DOHH2 (cell line): Measurements from ENCODE around the gene TFCP2.
A peak's percentile ranks its signal among the peaks of the same experiment; 100 is the strongest.

Experiments
- H3F3A ChIP-seq: fragments of 200-600 bp; sonication (generic), shearing (Covaris generic); 2 replicates; pipeline ENCODE4 v1.6.0; 2016; ENCODE audit warnings: antibody characterized with exemption, mild to moderate bottlenecking; ENCODE audit not compliant: control insufficient read depth, insufficient read depth
- H3K27ac ChIP-seq: fragments of 200-600 bp; sonication (generic); 2 replicates; pipeline ENCODE4 v1.5.1; 2014; ENCODE audit warnings: low read depth, mild to moderate bottlenecking, low read length, moderate library complexity
- H3K27me3 ChIP-seq: fragments of 200-600 bp; sonication (generic); 2 replicates; pipeline ENCODE4 v1.6.1; 2014; ENCODE audit warnings: mild to moderate bottlenecking, low read length, mixed read lengths; ENCODE audit not compliant: control insufficient read depth
- H3K36me3 ChIP-seq: fragments of 200-600 bp; sonication (generic); 2 replicates; pipeline ENCODE4 v1.6.1; 2014; ENCODE audit warnings: mild to moderate bottlenecking, low read length, moderate library complexity, mixed read lengths; ENCODE audit not compliant: control insufficient read depth
- H3K4me1 ChIP-seq: fragments of 200-600 bp; sonication (generic); 2 replicates; pipeline ENCODE4 v1.6.1; 2014; ENCODE audit warnings: mild to moderate bottlenecking, low read length, mixed read lengths; ENCODE audit not compliant: control insufficient read depth
- H3K4me2 ChIP-seq: fragments of 200-600 bp; sonication (generic); 2 replicates; pipeline ENCODE4 v1.6.0; 2014; ENCODE audit warnings: mild to moderate bottlenecking, low read length, moderate library complexity
- H3K4me3 ChIP-seq: fragments of 200-600 bp; sonication (generic); 2 replicates; pipeline ENCODE4 v1.5.1; 2014; ENCODE audit warnings: mild to moderate bottlenecking, low read length, mixed read lengths
- H3K79me2 ChIP-seq: fragments of 200-600 bp; sonication (generic); 2 replicates; pipeline ENCODE4 v1.6.1; 2014; ENCODE audit warnings: mild to moderate bottlenecking, low read length, mixed read lengths; ENCODE audit not compliant: control insufficient read depth
- H3K9me2 ChIP-seq: fragments of 200-600 bp; sonication (generic); replicated peaks from 2 replicates; pipeline ENCODE4 v1.6.1; 2014; ENCODE audit warnings: mild to moderate bottlenecking, low read length, mixed read lengths; ENCODE audit not compliant: control insufficient read depth
- H3K9me3 ChIP-seq: fragments of 200-600 bp; sonication (generic); 2 replicates; pipeline ENCODE4 v1.6.1; 2014; ENCODE audit warnings: antibody characterized with exemption, low read length, mixed read lengths; ENCODE audit not compliant: control insufficient read depth, insufficient read depth
- H4K20me1 ChIP-seq: fragments of 200-600 bp; sonication (generic); 2 replicates; pipeline ENCODE4 v1.6.0; 2014; ENCODE audit warnings: low read depth, mild to moderate bottlenecking, antibody characterized with exemption, low read length, moderate library complexity; ENCODE audit not compliant: control insufficient read depth, insufficient read depth
- EZH2phosphoT487 ChIP-seq: fragments of 200-600 bp; sonication (generic); IDR thresholded peaks from 2 replicates; pipeline ENCODE4 v1.6.1; 2017; ENCODE audit warnings: borderline replicate concordance, mild to moderate bottlenecking, antibody characterized with exemption, low read length, moderate library complexity, mixed read lengths
- TF ChIP-seq, protein P1 (sequence below): fragments of 200-600 bp; sonication (generic); IDR thresholded peaks from one replicate; pipeline ENCODE4 v1.5.1; 2014; ENCODE audit warnings: antibody characterized with exemption, mild to moderate bottlenecking, low read depth, low read length; ENCODE audit not compliant: poor library complexity, severe bottlenecking

TFCP2 gene

GRCh38 chr12:51086933-51087332, 86.0 kb downstream of the TFCP2 start:
- TF ChIP-seq EZH2phosphoT487, result no peak
- TF ChIP-seq, protein P1, sequence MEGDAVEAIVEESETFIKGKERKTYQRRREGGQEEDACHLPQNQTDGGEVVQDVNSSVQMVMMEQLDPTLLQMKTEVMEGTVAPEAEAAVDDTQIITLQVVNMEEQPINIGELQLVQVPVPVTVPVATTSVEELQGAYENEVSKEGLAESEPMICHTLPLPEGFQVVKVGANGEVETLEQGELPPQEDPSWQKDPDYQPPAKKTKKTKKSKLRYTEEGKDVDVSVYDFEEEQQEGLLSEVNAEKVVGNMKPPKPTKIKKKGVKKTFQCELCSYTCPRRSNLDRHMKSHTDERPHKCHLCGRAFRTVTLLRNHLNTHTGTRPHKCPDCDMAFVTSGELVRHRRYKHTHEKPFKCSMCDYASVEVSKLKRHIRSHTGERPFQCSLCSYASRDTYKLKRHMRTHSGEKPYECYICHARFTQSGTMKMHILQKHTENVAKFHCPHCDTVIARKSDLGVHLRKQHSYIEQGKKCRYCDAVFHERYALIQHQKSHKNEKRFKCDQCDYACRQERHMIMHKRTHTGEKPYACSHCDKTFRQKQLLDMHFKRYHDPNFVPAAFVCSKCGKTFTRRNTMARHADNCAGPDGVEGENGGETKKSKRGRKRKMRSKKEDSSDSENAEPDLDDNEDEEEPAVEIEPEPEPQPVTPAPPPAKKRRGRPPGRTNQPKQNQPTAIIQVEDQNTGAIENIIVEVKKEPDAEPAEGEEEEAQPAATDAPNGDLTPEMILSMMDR, result no peak
- no peaks in the 10 kb centered on the region for H3K27me3 ChIP-seq
- H3K9me3 ChIP-seq, result no peaks in the 10 kb centered on the region
- H3F3A ChIP-seq, result no peaks in the 10 kb centered on the region
- no peak overlapping the region for H3K27ac ChIP-seq
- no peaks in the 10 kb centered on the region for H3K36me3 ChIP-seq
- H4K20me1 ChIP-seq, result no peaks in the 10 kb centered on the region
- H3K4me2 ChIP-seq, result no peak overlapping the region
- H3K79me2 ChIP-seq, result peaks cover 8% of the 10 kb centered on the region; the same call in 1 of the 2 replicates
- no peak overlapping the region for H3K4me3 ChIP-seq
- peaks cover 14% of the 10 kb centered on the region for H3K4me1 ChIP-seq
- no peaks in the 10 kb centered on the region for H3K9me2 ChIP-seq

GRCh38 chr12:51085757-51086156, 87.2 kb downstream of the TFCP2 start:
- no peaks in the 10 kb centered on the region for H3F3A ChIP-seq
- H3K4me2 ChIP-seq, result no peak overlapping the region
- TF ChIP-seq, protein P1, result no peak
- no peak for TF ChIP-seq EZH2phosphoT487

DNA sequence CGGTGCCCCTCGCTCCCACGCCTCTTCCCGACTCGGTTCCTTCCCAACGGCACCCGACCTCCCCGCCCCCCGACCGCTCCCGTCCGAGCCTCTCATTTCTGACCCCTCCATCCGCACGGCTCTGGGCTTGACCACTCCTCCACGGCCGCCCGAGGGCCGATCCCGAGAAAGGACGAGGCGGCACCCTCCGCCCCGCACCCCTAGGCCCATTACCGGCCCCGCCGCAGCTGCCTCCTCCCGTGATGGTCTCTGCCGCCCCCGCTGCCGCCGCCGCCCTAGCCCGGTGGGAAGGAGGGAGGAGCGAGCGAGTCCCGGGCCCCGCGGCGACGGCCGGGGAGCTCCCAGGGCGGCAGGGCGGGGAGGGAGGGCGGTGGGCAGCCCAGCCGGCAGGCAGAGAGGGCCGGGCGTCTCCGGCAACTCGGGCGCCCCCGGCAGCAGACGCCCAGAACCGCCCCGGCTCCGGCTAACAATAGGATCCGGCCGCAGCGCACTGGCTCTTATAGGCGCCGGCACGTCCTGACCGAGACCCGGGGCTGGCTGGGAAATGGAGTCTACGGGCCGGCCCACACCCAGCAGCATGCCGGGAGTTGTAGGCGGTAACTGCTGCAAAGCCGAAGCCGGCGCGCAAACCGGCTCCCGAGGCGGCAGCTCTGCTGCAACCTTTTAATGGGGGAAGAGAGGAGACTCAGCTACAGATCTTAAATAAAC, 89.7 kb downstream of the TFCP2 start, which contains the start of gene CSRNP2:
CSRNP2 (minus strand) TSS at position 471 of the 708 bp plus-strand sequence. CDS start 7,035 bp downstream, outside the sequence.
- H3K4me1 ChIP-seq, result peaks cover 17% of the 10 kb centered on the region
- no peak within 1 kb of the TSS for H3K27ac ChIP-seq
- TF ChIP-seq, protein P1, result no peak
- peak; percentile 39; the same call in 1 of the 2 replicates for TF ChIP-seq EZH2phosphoT487
- H3K36me3 ChIP-seq, result no peaks in the 10 kb centered on the region
- H3K4me2 ChIP-seq, result peak within 1 kb of the TSS; percentile 98
- no peaks in the 10 kb centered on the region for H4K20me1 ChIP-seq
- H3K79me2 ChIP-seq, result peaks cover 12% of the 10 kb centered on the region; the same call in 1 of the 2 replicates
- no peaks in the 10 kb centered on the region for H3K9me2 ChIP-seq
- no peaks in the 10 kb centered on the region for H3K27me3 ChIP-seq
- H3F3A ChIP-seq, result no peaks in the 10 kb centered on the region
- no peaks in the 10 kb centered on the region for H3K9me3 ChIP-seq
- H3K4me3 ChIP-seq, result peak within 1 kb of the TSS; percentile 94

More at GRCh38 chr12:51085757-51086156, 87.2 kb downstream of the TFCP2 start:
- Histone ChIP-seq H3K27ac (no peak overlapping the region), H3K27me3 (no peaks in the 10 kb centered on the region), H3K4me3 (no peak overlapping the region), H3K36me3 (no peaks in the 10 kb centered on the region), H3K9me3 (no peaks in the 10 kb centered on the region), H3K4me1 (peaks cover 14% of the 10 kb centered on the region), H3K79me2 (peaks cover 12% of the 10 kb centered on the region; the same call in 1 of the 2 replicates), H4K20me1 (no peaks in the 10 kb centered on the region), H3K9me2 (no peaks in the 10 kb centered on the region)
